Ovary (tissue), 9 donors: Measurements from ENCODE around the gene ARMH3. TPM values are rescaled to one million over a fixed set of nuclear protein-coding genes. Genes with fewer than 3 reads are reported as not detected.

Experiments used
- DNase-seq, 5 donors: peaks; one replicate each; pipeline ENCODE4 v3.0.0-alpha.2; 2019 to 2020
- H3K27ac ChIP-seq, 2 donors: fragments of 200-600 bp; one replicate each; pipeline versions ENCODE4 v1.5.1 to v1.8.0; 2019 to 2022
- H3K27me3 ChIP-seq: fragments of 200-600 bp; one replicate; pipeline ENCODE4 v1.8.0; 2022
- H3K36me3 ChIP-seq: fragments of 200-600 bp; sonication (generic); one replicate; pipeline ENCODE4 v1.5.1; 2019
- H3K4me1 ChIP-seq: one replicate; pipeline ENCODE4 v1.8.1; 2013; ENCODE audit warnings: mild to moderate bottlenecking, moderate library complexity; ENCODE audit not compliant: insufficient read depth
- H3K4me3 ChIP-seq: fragments of 200-600 bp; sonication (generic); one replicate; pipeline ENCODE4 v1.5.1; 2017
- H3K9me3 ChIP-seq, 2 donors: fragments of 200-600 bp in 1 of 2; sonication (generic) in 1 of 2; one replicate each; pipeline versions ENCODE4 v1.5.1 to v1.8.1; 2013 to 2019; ENCODE audit warnings: mild to moderate bottlenecking in 1 of 2, moderate library complexity in 1 of 2
- EP300 ChIP-seq: sonication (generic); formaldehyde crosslinking; IDR thresholded peaks from one replicate; pipeline ENCODE4 v1.6.1; 2017; ENCODE audit warnings: antibody characterized with exemption
- POLR2A ChIP-seq: fragments of 450-650 bp; IDR thresholded peaks from one replicate; pipeline ENCODE4 v1.6.1; 2017; ENCODE audit warnings: antibody characterized with exemption, mild to moderate bottlenecking, moderate library complexity
- WGBS, 3 donors: extraction: QIAGEN DNeasy Blood & Tissue Kit in 1 of 3; methylation state at CpG; one replicate each; pipeline versions ENCODE4 v1.1.5 to v1.1.7; 2013 to 2017; 5-methylcytosine and 5-hydroxymethylcytosine counted together
- intact Hi-C, 4 donors: fragments of 100-400 bp; cut with DNase I; formaldehyde crosslinking; loops; one replicate each; pipeline versions ENCODE4 v1.11.0 to v1.15.1; 2022 to 2023
- polyA plus RNA-seq, 2 donors: library from polyadenylated mRNA; stranded (reverse); fragments of 200-250 nt in 1 of 2; fragments of 350-450 nt in 1 of 2; fragmentation: Illumina TruSeq in 1 of 2; extraction: RNeasy Lipid Tissue Mini Kit (QIAGEN cat#74804) in 1 of 2; gene quantifications; one replicate each; pipeline ENCODE4 v1.2.3, GENCODE V29; 2013 to 2014
- total RNA-seq, 7 donors: library from RNA; depleted of rRNA in 2 of 7; stranded (reverse); fragments of >200 nt in 2 of 7; fragmentation: NEBNext Ultra II Directional in 3 of 7; extraction: Animal tissue kit (Norgen Biotek cat#: 25700) in 3 of 7; gene quantifications; one replicate each; pipeline versions ENCODE4 v1.1.0 to v1.2.4, GENCODE V29; 2016 to 2023
- TF ChIP-seq, protein P1 (sequence below), 3 donors: fragments of 450-650 bp in 2 of 3; fragments of 200-600 bp in 1 of 3; IDR thresholded peaks; one replicate each; pipeline versions ENCODE4 v1.5.1 to v1.8.0; 2016 to 2022; ENCODE audit warnings: antibody characterized with exemption in 3 of 3, mild to moderate bottlenecking in 1 of 3
- donor health status: DM: no; HTN: no; CAD: no; lungs with moderate emphysema.
- donor health status: DM: no; HTN: no; CAD: no.
- donor health status: Bipolar disorder and iron deficiency.
- donor health status: DM: yes; HTN: yes; CAD: no.
- donor health status: DM: no; HTN: no; CAD: no.
- donor health status: DM: yes; HTN: yes; CAD: no.

ARMH3 gene
- total and polyA plus RNA-seq, 9 donors: 9.1 to 24.2 (median 18.1) TPM

- Histone ChIP-seq H3K9me3 (no peaks in the 10 kb centered on the region), H3K4me3 (no peak overlapping the region), H3K36me3 (no peaks in the 10 kb centered on the region), H3K4me1 (peaks cover 1% of the 10 kb centered on the region), H3K27ac (no peak overlapping the region), H3K27me3 (no peaks in the 10 kb centered on the region)
- DNase-seq: no peak
- WGBS, 3 donors: 90 to 93% (median 93%) methylated on average over 6 of the region's 6 CpGs
- TF ChIP-seq, protein P1, sequence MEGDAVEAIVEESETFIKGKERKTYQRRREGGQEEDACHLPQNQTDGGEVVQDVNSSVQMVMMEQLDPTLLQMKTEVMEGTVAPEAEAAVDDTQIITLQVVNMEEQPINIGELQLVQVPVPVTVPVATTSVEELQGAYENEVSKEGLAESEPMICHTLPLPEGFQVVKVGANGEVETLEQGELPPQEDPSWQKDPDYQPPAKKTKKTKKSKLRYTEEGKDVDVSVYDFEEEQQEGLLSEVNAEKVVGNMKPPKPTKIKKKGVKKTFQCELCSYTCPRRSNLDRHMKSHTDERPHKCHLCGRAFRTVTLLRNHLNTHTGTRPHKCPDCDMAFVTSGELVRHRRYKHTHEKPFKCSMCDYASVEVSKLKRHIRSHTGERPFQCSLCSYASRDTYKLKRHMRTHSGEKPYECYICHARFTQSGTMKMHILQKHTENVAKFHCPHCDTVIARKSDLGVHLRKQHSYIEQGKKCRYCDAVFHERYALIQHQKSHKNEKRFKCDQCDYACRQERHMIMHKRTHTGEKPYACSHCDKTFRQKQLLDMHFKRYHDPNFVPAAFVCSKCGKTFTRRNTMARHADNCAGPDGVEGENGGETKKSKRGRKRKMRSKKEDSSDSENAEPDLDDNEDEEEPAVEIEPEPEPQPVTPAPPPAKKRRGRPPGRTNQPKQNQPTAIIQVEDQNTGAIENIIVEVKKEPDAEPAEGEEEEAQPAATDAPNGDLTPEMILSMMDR (IDR thresholded peaks at IDR 0.05): no peak
- TF ChIP-seq POLR2A: no peak
- intact Hi-C loops: no loop called here
Measured at GRCh38 chr10:101901340-101901739, 154.6 kb downstream of the ARMH3 start.

GRCh38 chr10:101897633-101898032 is 158.3 kb downstream of the ARMH3 start:
- 49 to 52% (median 52%) methylated on average over 4 of the region's 4 CpGs for WGBS, 3 donors
- no peaks in the 10 kb centered on the region for H3K27me3 ChIP-seq
- H3K36me3 ChIP-seq: no peaks in the 10 kb centered on the region
- H3K9me3 ChIP-seq: no peaks in the 10 kb centered on the region
- intact Hi-C loops: loop anchor here in 1 of 4 donors (10.0 kb wide), 1 partner anchor 117 kb away; no protein-coding TSS in a partner anchor
- H3K4me1 ChIP-seq: peaks cover 1% of the 10 kb centered on the region
- no peak for DNase-seq
- TF ChIP-seq, protein P1 (IDR thresholded peaks at IDR 0.05): no peak
- TF ChIP-seq EP300: no peak
- TF ChIP-seq POLR2A: no peak
- H3K27ac ChIP-seq: no peak overlapping the region
- H3K4me3 ChIP-seq: no peak overlapping the region

DNA sequence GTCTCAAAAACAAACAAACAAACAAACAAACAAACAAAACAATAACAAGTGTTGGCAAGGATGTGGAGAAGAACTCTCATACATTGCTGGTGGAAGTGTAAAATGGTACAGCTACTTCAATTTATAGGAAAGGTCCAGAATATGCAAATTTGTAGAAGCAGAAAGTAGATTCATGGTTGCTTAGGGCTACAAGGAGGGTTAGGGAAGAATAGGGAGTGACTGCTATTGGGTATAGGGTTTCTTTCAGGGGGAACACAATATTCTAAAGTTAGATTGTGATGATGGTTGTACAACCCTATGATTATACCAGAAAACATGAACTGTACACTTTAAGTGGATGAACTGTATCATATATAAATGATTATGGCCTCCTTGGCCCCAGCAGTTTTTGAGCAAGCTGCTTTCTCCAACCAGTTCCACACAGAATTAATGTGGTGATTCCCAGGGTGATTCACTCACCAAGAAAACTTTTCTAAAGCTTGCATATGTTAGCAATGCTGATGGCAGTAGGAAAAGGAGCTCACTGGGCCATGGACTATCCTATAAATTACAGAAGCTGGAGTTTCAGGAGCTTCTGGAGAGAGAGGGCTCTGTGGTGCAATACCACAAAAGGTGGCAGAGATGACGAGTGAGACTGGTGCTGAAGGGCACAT is 159.6 kb downstream of the ARMH3 start:
- H3K4me1 ChIP-seq: peaks cover 1% of the 10 kb centered on the region
- H3K27ac ChIP-seq: no peak overlapping the region
- H3K36me3 ChIP-seq: no peaks in the 10 kb centered on the region
- TF ChIP-seq EP300 (no peak), POLR2A (no peak)
- TF ChIP-seq, protein P1 (IDR thresholded peaks at IDR 0.05): no peak
- no peak for DNase-seq
- H3K4me3 ChIP-seq: no peak overlapping the region
- intact Hi-C loops: loop anchor here in 1 of 4 donors (10.0 kb wide), 1 partner anchor 118 kb away; no protein-coding TSS in a partner anchor
- 98 to 100% (median 100%) methylated on average over 1 of the region's 1 CpG for WGBS, 3 donors
- no peaks in the 10 kb centered on the region for H3K27me3 ChIP-seq
- no peaks in the 10 kb centered on the region for H3K9me3 ChIP-seq

- Histone ChIP-seq H3K4me3 (no peak overlapping the region), H3K27me3 (no peaks in the 10 kb centered on the region), H3K36me3 (no peaks in the 10 kb centered on the region), H3K4me1 (peaks cover 1% of the 10 kb centered on the region), H3K9me3 (no peaks in the 10 kb centered on the region), H3K27ac (no peak overlapping the region)
- DNase-seq: no peak
- intact Hi-C loops: loop anchor here in 1 of 4 donors (10.0 kb wide), 1 partner anchor 119 kb away; no protein-coding TSS in a partner anchor
- WGBS, 3 donors: 95 to 99% (median 97%) methylated on average over 4 of the region's 4 CpGs
- TF ChIP-seq, protein P1 (IDR thresholded peaks at IDR 0.05): no peak
- TF ChIP-seq POLR2A (no peak), EP300 (no peak)
Measured at GRCh38 chr10:101895781-101896180, 160.2 kb downstream of the ARMH3 start.
